HG03521 (cell line): Measurements from ENCODE around the gene DRC3.

Experiments used
- ATAC-seq: cut with Tn5 transposase; IDR thresholded peaks from one replicate; pipeline ENCODE4 v1.9.1; 2021; ENCODE audit warnings: mild to moderate bottlenecking, moderate library complexity; ENCODE audit not compliant: unreplicated experiment

The DRC3 gene

GRCh38 chr17:18041776-18042175, 69.1 kb downstream of the DRC3 start:
- ATAC-seq = no peak

- no peak for ATAC-seq
Measured at GRCh38 chr17:18042983-18043382, 70.3 kb downstream of the DRC3 start.

GRCh38 chr17:18043491-18043890, 70.8 kb downstream of the DRC3 start:
- ATAC-seq = no peak

- no peak for ATAC-seq
Measured at GRCh38 chr17:18044609-18045008, 71.9 kb downstream of the DRC3 start.

GRCh38 chr17:18045691-18046350, 73.2 kb downstream of the DRC3 start:
- ATAC-seq = no peak

- ATAC-seq = no peak
Measured at GRCh38 chr17:18055597-18055996, 82.9 kb downstream of the DRC3 start.

GRCh38 chr17:18056214-18056613, 83.6 kb downstream of the DRC3 start:
- no peak for ATAC-seq

GRCh38 chr17:18059283-18059682, 86.6 kb downstream of the DRC3 start:
- no peak for ATAC-seq

- no peak for ATAC-seq
Measured at GRCh38 chr17:18064053-18064452, 91.4 kb downstream of the DRC3 start.

- no peak for ATAC-seq
Measured at GRCh38 chr17:18065546-18065945, 92.9 kb downstream of the DRC3 start.
